Ovary (tissue), 3 donors: ENCODE results near the gene EPB41L4B.
"Not testable (repeated sequence)": the region's sequence is repeated elsewhere in the genome, so short reads cannot be mapped to it uniquely, and the experiment has no call there.

Experiments
- POLR2A ChIP-seq: fragments of 450-650 bp; IDR thresholded peaks from one replicate; pipeline ENCODE4 v1.6.1; 2017; ENCODE audit warnings: antibody characterized with exemption, mild to moderate bottlenecking, moderate library complexity
- TF ChIP-seq, protein P1 (sequence below), 3 donors: fragments of 450-650 bp in 2 of 3; fragments of 200-600 bp in 1 of 3; IDR thresholded peaks; one replicate each; pipeline versions ENCODE4 v1.5.1 to v1.8.0; 2016 to 2022; ENCODE audit warnings: antibody characterized with exemption in 3 of 3, mild to moderate bottlenecking in 1 of 3
- donor health status: DM: no; HTN: no; CAD: no.

GRCh38 chr9:109358968-109359603 is 38.2 kb upstream of the EPB41L4B start:
- TF ChIP-seq, protein P1, sequence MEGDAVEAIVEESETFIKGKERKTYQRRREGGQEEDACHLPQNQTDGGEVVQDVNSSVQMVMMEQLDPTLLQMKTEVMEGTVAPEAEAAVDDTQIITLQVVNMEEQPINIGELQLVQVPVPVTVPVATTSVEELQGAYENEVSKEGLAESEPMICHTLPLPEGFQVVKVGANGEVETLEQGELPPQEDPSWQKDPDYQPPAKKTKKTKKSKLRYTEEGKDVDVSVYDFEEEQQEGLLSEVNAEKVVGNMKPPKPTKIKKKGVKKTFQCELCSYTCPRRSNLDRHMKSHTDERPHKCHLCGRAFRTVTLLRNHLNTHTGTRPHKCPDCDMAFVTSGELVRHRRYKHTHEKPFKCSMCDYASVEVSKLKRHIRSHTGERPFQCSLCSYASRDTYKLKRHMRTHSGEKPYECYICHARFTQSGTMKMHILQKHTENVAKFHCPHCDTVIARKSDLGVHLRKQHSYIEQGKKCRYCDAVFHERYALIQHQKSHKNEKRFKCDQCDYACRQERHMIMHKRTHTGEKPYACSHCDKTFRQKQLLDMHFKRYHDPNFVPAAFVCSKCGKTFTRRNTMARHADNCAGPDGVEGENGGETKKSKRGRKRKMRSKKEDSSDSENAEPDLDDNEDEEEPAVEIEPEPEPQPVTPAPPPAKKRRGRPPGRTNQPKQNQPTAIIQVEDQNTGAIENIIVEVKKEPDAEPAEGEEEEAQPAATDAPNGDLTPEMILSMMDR (IDR thresholded peaks at IDR 0.05) = not testable (repeated sequence)
- not testable (repeated sequence) for TF ChIP-seq POLR2A
